CD14-positive monocyte (primary cell): ENCODE measurements around the gene DBNDD1. TPM values are rescaled to one million over a fixed set of nuclear protein-coding genes. Genes with fewer than 3 reads are reported as not detected.

Experiments used
- DNase-seq, 3 donors: peaks; one replicate each; pipeline ENCODE4 v3.0.0-alpha.2; 2011 to 2022
- H2AFZ ChIP-seq: 2 replicates; pipeline ENCODE4 v1.6.0; 2012; ENCODE audit warnings: mild to moderate bottlenecking, low read depth, low read length, inconsistent platforms; ENCODE audit not compliant: insufficient read depth, poor library complexity, severe bottlenecking
- H3K27ac ChIP-seq, 2 donors: 1 replicate in 1 of 2; 2 replicates in 1 of 2; pipeline ENCODE4 v1.5.1; 2012 to 2013; ENCODE audit warnings: low read length in 2 of 2, control low read depth in 1 of 2, inconsistent platforms in 1 of 2, low read depth in 1 of 2, mild to moderate bottlenecking in 1 of 2
- H3K27me3 ChIP-seq, 2 donors: one replicate each; pipeline versions ENCODE4 v1.6.0 to v1.6.1; 2011 to 2013; ENCODE audit warnings: low read length in 2 of 2; ENCODE audit not compliant: control insufficient read depth in 2 of 2, insufficient read depth in 2 of 2
- H3K36me3 ChIP-seq, 2 donors: replicated peaks in 1 of 2; 1 replicate in 1 of 2; 2 replicates in 1 of 2; pipeline versions ENCODE4 v1.5.1 to v1.6.1; 2012 to 2013; ENCODE audit warnings: low read length in 2 of 2, control low read depth in 1 of 2, inconsistent platforms in 1 of 2, mild to moderate bottlenecking in 1 of 2; ENCODE audit not compliant: insufficient read depth in 2 of 2, control insufficient read depth in 1 of 2
- H3K4me1 ChIP-seq, 2 donors: 1 replicate in 1 of 2; 2 replicates in 1 of 2; pipeline versions ENCODE4 v1.5.1 to v1.6.1; 2012 to 2013; ENCODE audit warnings: low read length in 2 of 2, control low read depth in 1 of 2, inconsistent platforms in 1 of 2, mild to moderate bottlenecking in 1 of 2, moderate library complexity in 1 of 2; ENCODE audit not compliant: insufficient read depth in 2 of 2, control insufficient read depth in 1 of 2
- H3K4me2 ChIP-seq: replicated peaks from 2 replicates; pipeline ENCODE3; 2012; ENCODE audit warnings: low read length, moderate library complexity, mild to moderate bottlenecking; ENCODE audit not compliant: poor library complexity, severe bottlenecking; ENCODE audit errors: extremely low read depth
- H3K4me3 ChIP-seq, 3 experiments: fragments of 200-600 bp in 1 of 3; sonication (generic) in 1 of 3; replicated peaks in 1 of 3; 1 replicate in 2 of 3; 2 replicates in 1 of 3; pipeline ENCODE4 v1.5.1; 2011 to 2013; ENCODE audit warnings: low read length in 3 of 3, mild to moderate bottlenecking in 3 of 3, control low read depth in 2 of 3, low read depth in 2 of 3, inconsistent platforms in 1 of 3, moderate library complexity in 1 of 3
- H3K79me2 ChIP-seq: 2 replicates; pipeline ENCODE4 v1.6.0; 2012; ENCODE audit warnings: mild to moderate bottlenecking, control low read depth, inconsistent platforms, low read length, moderate library complexity; ENCODE audit not compliant: insufficient read depth
- H3K9ac ChIP-seq: 2 replicates; pipeline ENCODE4 v1.6.0; 2017; ENCODE audit warnings: low read length, mild to moderate bottlenecking; ENCODE audit not compliant: insufficient read depth, poor library complexity, severe bottlenecking
- H3K9me3 ChIP-seq, 2 donors: replicated peaks in 1 of 2; 1 replicate in 1 of 2; 2 replicates in 1 of 2; pipeline versions ENCODE4 v1.5.1 to v1.6.1; 2012 to 2013; ENCODE audit warnings: low read length in 2 of 2, control low read depth in 1 of 2; ENCODE audit not compliant: control insufficient read depth in 1 of 2, insufficient read depth in 1 of 2
- H4K20me1 ChIP-seq: 2 replicates; pipeline ENCODE4 v1.6.0; 2012; ENCODE audit warnings: mild to moderate bottlenecking, low read length, control low read depth, moderate library complexity; ENCODE audit not compliant: insufficient read depth
- H3K27ac Mint-ChIP-seq, 7 donors: one replicate each; pipeline ENCODE4 v1.8.0; 2020; ENCODE audit warnings: mild to moderate bottlenecking in 7 of 7, mixed read lengths in 7 of 7, moderate library complexity in 6 of 7, inconsistent platforms in 2 of 7
- H3K27me3 Mint-ChIP-seq, 3 donors: one replicate each; pipeline ENCODE4 v1.8.0; 2021 to 2022; ENCODE audit warnings: low read depth in 3 of 3, mild to moderate bottlenecking in 3 of 3, mixed read lengths in 3 of 3, moderate library complexity in 3 of 3, inconsistent platforms in 1 of 3
- H3K36me3 Mint-ChIP-seq, 2 donors: one replicate each; pipeline ENCODE4 v1.8.0; 2020; ENCODE audit warnings: mixed read lengths in 2 of 2, inconsistent platforms in 1 of 2, mild to moderate bottlenecking in 1 of 2
- H3K4me1 Mint-ChIP-seq: one replicate; pipeline ENCODE4 v1.8.0; 2020; ENCODE audit warnings: mild to moderate bottlenecking, mixed read lengths
- H3K4me3 Mint-ChIP-seq, 2 donors: one replicate each; pipeline ENCODE4 v1.8.0; 2020; ENCODE audit warnings: mild to moderate bottlenecking in 2 of 2, mixed read lengths in 2 of 2, moderate library complexity in 1 of 2
- H3K9me3 Mint-ChIP-seq, 7 donors: one replicate each; pipeline ENCODE4 v1.8.0; 2020 to 2022; ENCODE audit warnings: mixed read lengths in 7 of 7, mild to moderate bottlenecking in 6 of 7, moderate library complexity in 6 of 7, inconsistent platforms in 2 of 7
- CTCF ChIP-seq: fragments of 200-600 bp; IDR thresholded peaks from one replicate; pipeline ENCODE4 v1.8.0; 2022; ENCODE audit warnings: antibody characterized with exemption, mild to moderate bottlenecking
- WGBS: methylation state at CpG from one replicate; pipeline ENCODE4 v1.1.5; 2013; ENCODE audit warnings: missing lambda C conversion rate; ENCODE audit not compliant: insufficient coverage; 5-methylcytosine and 5-hydroxymethylcytosine counted together
- intact Hi-C, 2 donors: fragments of 100-400 bp; cut with micrococcal nuclease; formaldehyde crosslinking; loops; one replicate each; pipeline versions ENCODE4 v1.15.0 to v1.15.1; 2023
- polyA plus RNA-seq, 3 donors: library from polyadenylated mRNA; depleted of rRNA in 1 of 3; unstranded in 2 of 3; stranded (reverse) in 1 of 3; fragments of 300-500 nt in 2 of 3; fragments of >200 nt in 1 of 3; fragmentation: Illumina TruSeq in 2 of 3; gene quantifications; 1 replicate in 2 of 3; 2 replicates in 1 of 3; pipeline ENCODE4 v1.2.3, GENCODE V29; 2012 to 2021

DBNDD1 gene
- polyA plus RNA-seq, 3 donors = 0.07 TPM; not detected in 2

DNA sequence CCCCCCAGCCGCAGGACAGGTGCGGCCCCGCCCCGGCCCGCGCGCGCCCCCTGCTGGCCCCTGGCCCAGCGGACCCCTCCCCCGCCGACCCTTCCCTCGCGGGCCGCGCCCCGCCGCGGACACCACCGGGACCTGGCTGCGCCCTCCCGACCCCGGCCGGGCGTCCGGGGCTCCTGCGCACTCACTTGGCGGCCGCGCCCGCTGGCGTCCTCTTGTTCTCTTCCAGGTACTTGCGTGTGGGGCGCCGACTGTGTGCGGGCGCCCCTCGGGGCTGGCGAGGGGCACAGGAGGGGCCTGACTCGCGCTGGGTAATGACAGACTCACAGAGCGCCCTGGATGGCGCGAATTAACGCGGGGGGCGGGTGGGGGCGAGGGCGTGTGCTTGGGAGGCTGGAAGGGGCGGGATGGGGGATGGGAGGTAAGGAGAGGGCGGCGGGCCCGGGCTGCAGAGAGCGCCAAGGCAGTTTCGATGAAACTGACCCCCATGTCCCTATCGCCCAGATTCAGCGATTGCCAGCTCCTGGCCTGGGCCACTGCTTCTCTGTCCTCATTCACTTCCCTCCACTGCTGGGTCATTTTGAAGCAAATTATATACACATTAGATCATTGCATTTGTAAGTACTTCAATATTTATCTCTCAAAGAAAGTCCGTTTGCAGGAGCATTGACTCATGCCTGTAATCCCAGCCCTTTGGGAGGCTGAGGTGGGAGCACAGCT is 445 bp upstream of the DBNDD1 start:
- Histone ChIP-seq H3K27me3 (peaks cover 14 to 37% of the 10 kb centered on the region in 2 donors), H3K36me3 (no peaks in the 10 kb centered on the region), H3K9me3 (peaks cover 0 to 10% of the 10 kb centered on the region in 2 donors), H3K9ac (peak overlapping the region; percentile 32), H2AFZ (peak overlapping the region; percentile 65), H3K79me2 (no peaks in the 10 kb centered on the region), H4K20me1 (no peaks in the 10 kb centered on the region), H3K27ac (no peak overlapping the region), H3K4me1 (peaks cover 30 to 41% of the 10 kb centered on the region in 2 donors), H3K4me2 (peak overlapping the region; percentile 77), H3K4me3 (peak overlapping the region in 2 of 3 experiments; percentile 11 to 64)
- intact Hi-C loops = no loop called here
- H3K27ac Mint-ChIP-seq = peak overlapping the region in 1 of 7 donors; percentile 87
- peaks cover 0 to 4% of the 10 kb centered on the region in 2 donors for H3K36me3 Mint-ChIP-seq
- peaks cover 0 to 7% (median 2%) of the 10 kb centered on the region in 7 donors for H3K9me3 Mint-ChIP-seq
- H3K4me1 Mint-ChIP-seq = peaks cover 28% of the 10 kb centered on the region
- no peak for DNase-seq
- under 1% methylated on average over 37 of the region's 57 CpGs for WGBS
- TF ChIP-seq CTCF = no peak
- peaks cover 35 to 45% (median 41%) of the 10 kb centered on the region in 3 donors for H3K27me3 Mint-ChIP-seq
- peak overlapping the region; percentile 67 to 84 for H3K4me3 Mint-ChIP-seq

GRCh38 chr16:90018297-90018651 is 982 bp downstream of the DBNDD1 start:
- Histone ChIP-seq H3K9me3 (peaks cover 0 to 10% of the 10 kb centered on the region in 2 donors), H3K27me3 (peaks cover 14 to 37% of the 10 kb centered on the region in 2 donors), H4K20me1 (no peaks in the 10 kb centered on the region), H3K4me1 (peaks cover 30 to 41% of the 10 kb centered on the region in 2 donors), H3K27ac (no peak overlapping the region), H2AFZ (no peak overlapping the region), H3K36me3 (no peaks in the 10 kb centered on the region), H3K4me3 (peak overlapping the region in 1 of 3 experiments; percentile 69), H3K79me2 (no peaks in the 10 kb centered on the region), H3K4me2 (peak overlapping the region; percentile 77), H3K9ac (no peak overlapping the region)
- peaks cover 37 to 48% (median 44%) of the 10 kb centered on the region in 3 donors for H3K27me3 Mint-ChIP-seq
- no peak for TF ChIP-seq CTCF
- H3K27ac Mint-ChIP-seq = no peak overlapping the region
- H3K4me3 Mint-ChIP-seq = peak overlapping the region; percentile 70 to 82
- no peak for DNase-seq
- WGBS = 77% methylated on average over 5 of the region's 7 CpGs
- peaks cover 28% of the 10 kb centered on the region for H3K4me1 Mint-ChIP-seq
- intact Hi-C loops = no loop called here
- peaks cover 0 to 7% (median 2%) of the 10 kb centered on the region in 7 donors for H3K9me3 Mint-ChIP-seq
- H3K36me3 Mint-ChIP-seq = peaks cover 0 to 4% of the 10 kb centered on the region in 2 donors
